H9 (cell line): ENCODE measurements around the gene GABBR2. TPM values are rescaled to one million over a fixed set of nuclear protein-coding genes. Genes with fewer than 3 reads are reported as not detected.

Source experiments
- DNase-seq: peaks from one replicate; pipeline ENCODE4 v3.0.0-alpha.2; 2017
- H2AFZ ChIP-seq: one replicate; pipeline ENCODE4 v1.6.1; 2013; ENCODE audit warnings: mild to moderate bottlenecking, low read length, control low read depth, moderate library complexity
- H2AK5ac ChIP-seq: 2 replicates; pipeline ENCODE4 v1.6.1; 2013; ENCODE audit warnings: low read length, control low read depth, mixed read lengths; ENCODE audit not compliant: insufficient read length
- H2BK120ac ChIP-seq: one replicate; pipeline ENCODE4 v1.6.1; 2013; ENCODE audit warnings: low read depth, mild to moderate bottlenecking, low read length, control low read depth, inconsistent platforms; ENCODE audit not compliant: poor library complexity, severe bottlenecking
- H2BK12ac ChIP-seq: 2 replicates; pipeline ENCODE4 v1.6.1; 2013; ENCODE audit warnings: low read length, control low read depth, mixed read lengths, low read depth; ENCODE audit not compliant: insufficient read length
- H2BK15ac ChIP-seq: 2 replicates; pipeline ENCODE4 v1.6.1; 2013; ENCODE audit warnings: low read depth, low read length, control low read depth
- H2BK20ac ChIP-seq: one replicate; pipeline ENCODE4 v1.6.1; 2013; ENCODE audit warnings: low read depth, mild to moderate bottlenecking, low read length, control low read depth, inconsistent platforms; ENCODE audit not compliant: poor library complexity, severe bottlenecking
- H2BK5ac ChIP-seq: 2 replicates; pipeline ENCODE4 v1.6.1; 2013; ENCODE audit warnings: low read length, control low read depth, mixed read lengths; ENCODE audit not compliant: insufficient read length
- H3K14ac ChIP-seq: 2 replicates; pipeline ENCODE4 v1.6.1; 2013; ENCODE audit warnings: low read length, control low read depth; ENCODE audit not compliant: insufficient read depth
- H3K18ac ChIP-seq: 2 replicates; pipeline ENCODE4 v1.6.1; 2013; ENCODE audit warnings: low read depth, mild to moderate bottlenecking, mixed read lengths, low read length, control low read depth; ENCODE audit not compliant: insufficient read length
- H3K23ac ChIP-seq: 2 replicates; pipeline ENCODE4 v1.6.1; 2013; ENCODE audit warnings: low read length, control low read depth, mixed read lengths, low read depth; ENCODE audit not compliant: insufficient read length
- H3K23me2 ChIP-seq: 2 replicates; pipeline ENCODE4 v1.6.1; 2013; ENCODE audit warnings: low read depth, mild to moderate bottlenecking, mixed read lengths, low read length, control low read depth; ENCODE audit not compliant: insufficient read length, poor library complexity, severe bottlenecking
- H3K27ac ChIP-seq: 2 replicates; pipeline ENCODE4 v1.5.1; 2013; ENCODE audit warnings: low read length, control low read depth, mixed read lengths, low read depth; ENCODE audit not compliant: insufficient read length
- H3K27me3 ChIP-seq: 2 replicates; pipeline ENCODE4 v1.6.1; 2013; ENCODE audit warnings: low read length, control low read depth, inconsistent platforms; ENCODE audit not compliant: insufficient read depth
- H3K4ac ChIP-seq: 2 replicates; pipeline ENCODE4 v1.6.1; 2013; ENCODE audit warnings: low read depth, mild to moderate bottlenecking, control low read depth, inconsistent platforms, low read length, moderate library complexity
- H3K4me1 ChIP-seq: 2 replicates; pipeline ENCODE4 v1.6.1; 2013; ENCODE audit warnings: low read length, control low read depth, inconsistent platforms; ENCODE audit not compliant: insufficient read depth
- H3K4me2 ChIP-seq: 2 replicates; pipeline ENCODE4 v1.6.1; 2013; ENCODE audit warnings: low read length, control low read depth, mixed read lengths; ENCODE audit not compliant: insufficient read length, insufficient read depth
- H3K56ac ChIP-seq: 2 replicates; pipeline ENCODE4 v1.6.1; 2013; ENCODE audit warnings: low read depth, mild to moderate bottlenecking, mixed read lengths, low read length, control low read depth; ENCODE audit not compliant: insufficient read length
- H3K79me1 ChIP-seq: 2 replicates; pipeline ENCODE4 v1.6.1; 2013; ENCODE audit warnings: low read depth, mild to moderate bottlenecking, moderate library complexity, low read length, control low read depth, inconsistent platforms; ENCODE audit not compliant: insufficient read depth, poor library complexity, severe bottlenecking
- H3K79me2 ChIP-seq: 2 replicates; pipeline ENCODE4 v1.6.1; 2013; ENCODE audit warnings: low read length, control low read depth, inconsistent platforms; ENCODE audit not compliant: insufficient read depth
- H3K9ac ChIP-seq: 2 replicates; pipeline ENCODE4 v1.6.1; 2013; ENCODE audit warnings: low read length, control low read depth, mixed read lengths; ENCODE audit not compliant: insufficient read length; ENCODE audit errors: extremely low read depth
- H3K9me3 ChIP-seq: one replicate; pipeline ENCODE4 v1.6.1; 2013; ENCODE audit warnings: low read depth, low read length, inconsistent platforms; ENCODE audit not compliant: control insufficient read depth
- H3T11ph ChIP-seq: one replicate; pipeline ENCODE4 v1.6.1; 2013; ENCODE audit warnings: mild to moderate bottlenecking, low read length, control low read depth, inconsistent platforms
- H4K20me1 ChIP-seq: one replicate; pipeline ENCODE4 v1.6.1; 2013; ENCODE audit not compliant: control insufficient read depth, insufficient read length, insufficient read depth
- H4K5ac ChIP-seq: 2 replicates; pipeline ENCODE4 v1.6.1; 2013; ENCODE audit warnings: low read depth, mild to moderate bottlenecking, mixed read lengths, low read length, control low read depth; ENCODE audit not compliant: insufficient read length
- H4K8ac ChIP-seq: replicated peaks from 2 replicates; pipeline ENCODE4 v1.6.1; 2013; ENCODE audit warnings: low read length, control low read depth, mixed read lengths, low read depth; ENCODE audit not compliant: insufficient read length
- H4K91ac ChIP-seq: 2 replicates; pipeline ENCODE4 v1.6.1; 2013; ENCODE audit warnings: low read depth, mild to moderate bottlenecking, moderate library complexity, mixed read lengths, low read length, control low read depth; ENCODE audit not compliant: insufficient read length
- H3K27ac Mint-ChIP-seq, 3 experiments: 2 replicates in 2 of 3; 3 replicates in 1 of 3; pipeline ENCODE4 v1.8.0; 2020 to 2021; ENCODE audit warnings: mixed read lengths in 3 of 3, mild to moderate bottlenecking in 1 of 3, moderate library complexity in 1 of 3
- H3K27me3 Mint-ChIP-seq: 2 replicates; pipeline ENCODE4 v1.8.0; 2021; ENCODE audit warnings: low read depth, mild to moderate bottlenecking, moderate library complexity, mixed read lengths
- H3K36me3 Mint-ChIP-seq, 3 experiments: 2 replicates in 2 of 3; 3 replicates in 1 of 3; pipeline ENCODE4 v1.8.0; 2020 to 2021; ENCODE audit warnings: low read depth in 3 of 3, mixed read lengths in 3 of 3; ENCODE audit not compliant: insufficient read depth in 1 of 3
- H3K4me1 Mint-ChIP-seq, 2 experiments: 2 replicates each; pipeline ENCODE4 v1.8.0; 2020; ENCODE audit warnings: mixed read lengths in 2 of 2
- H3K4me3 Mint-ChIP-seq, 2 experiments: 2 replicates in 1 of 2; 3 replicates in 1 of 2; pipeline ENCODE4 v1.8.0; 2020 to 2021; ENCODE audit warnings: mild to moderate bottlenecking in 2 of 2, mixed read lengths in 2 of 2, moderate library complexity in 1 of 2
- H3K9me3 Mint-ChIP-seq, 2 experiments: 2 replicates in 1 of 2; 3 replicates in 1 of 2; pipeline ENCODE4 v1.8.0; 2020; ENCODE audit warnings: mild to moderate bottlenecking in 2 of 2, mixed read lengths in 2 of 2, moderate library complexity in 1 of 2
- WGBS: extraction: QIAGEN DNeasy Blood & Tissue Kit; methylation state at CpG from one replicate; pipeline ENCODE4 v1.1.7; 2013; ENCODE audit warnings: missing lambda C conversion rate, low lambda C conversion rate, mixed read lengths; ENCODE audit not compliant: insufficient read length; ENCODE audit errors: extremely low coverage; 5-methylcytosine and 5-hydroxymethylcytosine counted together
- total RNA-seq: library from RNA; stranded (reverse); gene quantifications from 2 replicates; pipeline ENCODE4 v1.2.1, GENCODE V29; 2021
- TF ChIP-seq, protein P1 (sequence below): fragments of 200-600 bp; sonication (generic); conservative IDR thresholded peaks from 3 replicates; pipeline ENCODE4 v1.8.0; 2021; ENCODE audit warnings: antibody characterized with exemption, mild to moderate bottlenecking

Gene GABBR2
- total RNA-seq, 1 experiment from 2014 or later, result 0.66 TPM

- H3K79me2 ChIP-seq, result no peaks in the 10 kb centered on the region
- no peak overlapping the region for H2BK15ac ChIP-seq
- H3K23ac ChIP-seq, result no peak overlapping the region
- no peak overlapping the region for H4K8ac ChIP-seq
- H3K14ac ChIP-seq, result no peak overlapping the region
- TF ChIP-seq, protein P1, sequence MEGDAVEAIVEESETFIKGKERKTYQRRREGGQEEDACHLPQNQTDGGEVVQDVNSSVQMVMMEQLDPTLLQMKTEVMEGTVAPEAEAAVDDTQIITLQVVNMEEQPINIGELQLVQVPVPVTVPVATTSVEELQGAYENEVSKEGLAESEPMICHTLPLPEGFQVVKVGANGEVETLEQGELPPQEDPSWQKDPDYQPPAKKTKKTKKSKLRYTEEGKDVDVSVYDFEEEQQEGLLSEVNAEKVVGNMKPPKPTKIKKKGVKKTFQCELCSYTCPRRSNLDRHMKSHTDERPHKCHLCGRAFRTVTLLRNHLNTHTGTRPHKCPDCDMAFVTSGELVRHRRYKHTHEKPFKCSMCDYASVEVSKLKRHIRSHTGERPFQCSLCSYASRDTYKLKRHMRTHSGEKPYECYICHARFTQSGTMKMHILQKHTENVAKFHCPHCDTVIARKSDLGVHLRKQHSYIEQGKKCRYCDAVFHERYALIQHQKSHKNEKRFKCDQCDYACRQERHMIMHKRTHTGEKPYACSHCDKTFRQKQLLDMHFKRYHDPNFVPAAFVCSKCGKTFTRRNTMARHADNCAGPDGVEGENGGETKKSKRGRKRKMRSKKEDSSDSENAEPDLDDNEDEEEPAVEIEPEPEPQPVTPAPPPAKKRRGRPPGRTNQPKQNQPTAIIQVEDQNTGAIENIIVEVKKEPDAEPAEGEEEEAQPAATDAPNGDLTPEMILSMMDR, result no peak
- H4K20me1 ChIP-seq, result no peaks in the 10 kb centered on the region
- H3K4me3 Mint-ChIP-seq, result no peak overlapping the region
- H3K27me3 ChIP-seq, result no peaks in the 10 kb centered on the region
- no peak overlapping the region for H2BK120ac ChIP-seq
- H3K4me1 ChIP-seq, result peaks cover 10% of the 10 kb centered on the region
- no peak overlapping the region for H2AK5ac ChIP-seq
- peaks cover 22 to 26% of the 10 kb centered on the region in 2 experiments for H3K4me1 Mint-ChIP-seq
- no peaks in the 10 kb centered on the region for H3K9me3 Mint-ChIP-seq
- H3K56ac ChIP-seq, result no peak overlapping the region
- H3K23me2 ChIP-seq, result no peaks in the 10 kb centered on the region
- H4K5ac ChIP-seq, result no peak overlapping the region
- no peaks in the 10 kb centered on the region for H3K27me3 Mint-ChIP-seq
- H3K9ac ChIP-seq, result no peak overlapping the region
- H3K79me1 ChIP-seq, result no peaks in the 10 kb centered on the region
- WGBS, result no CpG with 5 or more reads among the region's 6 CpGs
- no peak overlapping the region for H3K27ac ChIP-seq
- no peaks in the 10 kb centered on the region for H3K9me3 ChIP-seq
- no peak overlapping the region for H3K4ac ChIP-seq
- no peak overlapping the region for H2BK12ac ChIP-seq
- no peak overlapping the region for H3K27ac Mint-ChIP-seq
- H2BK5ac ChIP-seq, result no peak overlapping the region
- no peak overlapping the region for H2AFZ ChIP-seq
- no peak overlapping the region for H4K91ac ChIP-seq
- no peak overlapping the region for H2BK20ac ChIP-seq
- no peak overlapping the region for H3T11ph ChIP-seq
- H3K4me2 ChIP-seq, result no peak overlapping the region
- DNase-seq, result no peak
- no peaks in the 10 kb centered on the region for H3K36me3 Mint-ChIP-seq
- no peak overlapping the region for H3K18ac ChIP-seq
Measured at GRCh38 chr9:98403715-98404114, 305.0 kb downstream of the GABBR2 start.
